Measurements from ENCODE around the gene TAF9B. TPM values are rescaled to one million over a fixed set of nuclear protein-coding genes. Genes with fewer than 3 reads are reported as not detected.

TAF9B gene
- total and polyA plus RNA-seq, 2 donors (not counting 3 experiments of a cell fraction or from before 2014, with no cell fraction given), result 16.0 to 25.9 TPM

DNA sequence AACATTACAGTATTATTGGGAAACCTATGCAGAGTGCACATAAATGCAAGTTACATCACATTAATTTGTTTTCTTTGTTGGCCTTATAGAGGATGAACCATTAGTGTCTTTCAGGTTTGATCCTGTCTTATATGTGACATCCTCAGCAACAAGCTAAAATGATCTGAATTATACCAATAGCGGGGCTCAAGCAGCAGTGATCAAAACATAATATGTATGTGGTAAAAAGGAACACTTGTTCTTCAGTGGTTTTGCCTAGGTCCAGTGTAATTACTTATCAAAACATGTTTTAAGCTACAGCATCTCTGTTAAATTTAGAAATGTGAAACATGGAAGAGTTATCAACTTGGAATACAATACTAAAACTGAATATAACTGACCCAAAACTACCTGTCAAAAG, 9.1 kb downstream of the TAF9B start:
- Histone ChIP-seq H3K9me1 (replicated peaks; ENCODE audit: control insufficient read depth, extremely low read depth, insufficient read depth, low read length) (no peaks in the 10 kb centered on the region), H2AFZ (ENCODE audit: low read depth, low read length) (no peak overlapping the region), H4K20me1 (replicated peaks; ENCODE audit: control insufficient read depth, extremely low read depth, insufficient read depth, low read length) (no peaks in the 10 kb centered on the region), H3K79me2 (ENCODE audit: control insufficient read depth, insufficient read depth, low read length) (no peaks in the 10 kb centered on the region), H3K9ac (replicated peaks; ENCODE audit: extremely low read depth, insufficient read depth, low read length) (no peak overlapping the region), H3K27me3 (ENCODE audit: control insufficient read depth in 2 of 2, insufficient read depth in 2 of 2, low read length in 2 of 2) (no peaks in the 10 kb centered on the region), H3K27ac (ENCODE audit: insufficient read depth, low read depth, low read length) (no peak overlapping the region), H3K4me3 (replicated peaks in 1 of 3; ENCODE audit: insufficient read depth in 1 of 3, low read depth in 1 of 3, low read length in 3 of 3) (no peak overlapping the region), H3K4me2 (ENCODE audit: insufficient read depth, low read length) (no peak overlapping the region), H3K36me3 (ENCODE audit: control insufficient read depth in 2 of 2, extremely low read depth in 1 of 2, insufficient read depth in 2 of 2, low read length in 2 of 2) (peaks cover under 1 to 3% of the 10 kb centered on the region in 2 experiments), H3K4me1 (ENCODE audit: control insufficient read depth, extremely low read depth, insufficient read depth, low read length) (no peaks in the 10 kb centered on the region), H3K9me3 (replicated peaks; ENCODE audit: control insufficient read depth, insufficient read depth, low read length) (no peaks in the 10 kb centered on the region)
- FAIRE-seq (no peak), DNase-seq (ENCODE audit: low read depth, low spot score) (no peak)
- TF ChIP-seq POLR2A (IDR thresholded peaks at IDR 0.05; ENCODE audit: low read depth, low read length) (no peak), EZH2 (IDR thresholded peaks at IDR 0.05; ENCODE audit: borderline replicate concordance, low read depth, low read length, severe bottlenecking) (no peak), GATA2 (IDR thresholded peaks at IDR 0.05; ENCODE audit: insufficient read depth, insufficient read length, low read depth, low read length) (no peak), MYC (IDR thresholded peaks at IDR 0.05; ENCODE audit: low read depth, low read length) (no peak), FOS (IDR thresholded peaks at IDR 0.05; ENCODE audit: borderline replicate concordance, insufficient read depth, low read length) (no peak), POLR2AphosphoS5 (IDR thresholded peaks at IDR 0.05; ENCODE audit: insufficient read depth, low read depth, low read length) (no peak), JUN (IDR thresholded peaks at IDR 0.05; ENCODE audit: borderline replicate concordance, insufficient read depth, insufficient read length, low read depth) (no peak)
- TF ChIP-seq, protein P1, sequence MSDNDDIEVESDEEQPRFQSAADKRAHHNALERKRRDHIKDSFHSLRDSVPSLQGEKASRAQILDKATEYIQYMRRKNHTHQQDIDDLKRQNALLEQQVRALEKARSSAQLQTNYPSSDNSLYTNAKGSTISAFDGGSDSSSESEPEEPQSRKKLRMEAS (IDR thresholded peaks at IDR 0.05; ENCODE audit: insufficient read depth, insufficient read length), result no peak
- TF ChIP-seq, protein P2, sequence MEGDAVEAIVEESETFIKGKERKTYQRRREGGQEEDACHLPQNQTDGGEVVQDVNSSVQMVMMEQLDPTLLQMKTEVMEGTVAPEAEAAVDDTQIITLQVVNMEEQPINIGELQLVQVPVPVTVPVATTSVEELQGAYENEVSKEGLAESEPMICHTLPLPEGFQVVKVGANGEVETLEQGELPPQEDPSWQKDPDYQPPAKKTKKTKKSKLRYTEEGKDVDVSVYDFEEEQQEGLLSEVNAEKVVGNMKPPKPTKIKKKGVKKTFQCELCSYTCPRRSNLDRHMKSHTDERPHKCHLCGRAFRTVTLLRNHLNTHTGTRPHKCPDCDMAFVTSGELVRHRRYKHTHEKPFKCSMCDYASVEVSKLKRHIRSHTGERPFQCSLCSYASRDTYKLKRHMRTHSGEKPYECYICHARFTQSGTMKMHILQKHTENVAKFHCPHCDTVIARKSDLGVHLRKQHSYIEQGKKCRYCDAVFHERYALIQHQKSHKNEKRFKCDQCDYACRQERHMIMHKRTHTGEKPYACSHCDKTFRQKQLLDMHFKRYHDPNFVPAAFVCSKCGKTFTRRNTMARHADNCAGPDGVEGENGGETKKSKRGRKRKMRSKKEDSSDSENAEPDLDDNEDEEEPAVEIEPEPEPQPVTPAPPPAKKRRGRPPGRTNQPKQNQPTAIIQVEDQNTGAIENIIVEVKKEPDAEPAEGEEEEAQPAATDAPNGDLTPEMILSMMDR (IDR thresholded peaks at IDR 0.05; ENCODE audit: extremely low read depth in 1 of 2, insufficient read depth in 1 of 2, low read depth in 1 of 2, low read length in 2 of 2), result no peak
- ChIA-PET CTCF (no interaction called here), POLR2A (interaction anchor here (0.7 kb wide), 1 partner anchor 9 kb away, joined by 3 read pairs; the partner anchor contains the start of gene TAF9B)
- BruUV-seq (replicated peaks), result no TSS peak
- dilution Hi-C loops (cut with MboI; ENCODE audit: extremely low pct_ligation_motif_present, low sequenced_read_pairs), result no loop called here
- intact Hi-C loops (cut with micrococcal nuclease), result loop anchor here (10.0 kb wide), 1 partner anchor 954 kb away; no protein-coding TSS in a partner anchor

Measured in endothelial cell of umbilical vein (primary cell).